RPMI8226 (cell line): Measurements from ENCODE around the gene USP22.
"Not testable (repeated sequence)": the region's sequence is repeated elsewhere in the genome, so short reads cannot be mapped to it uniquely, and the experiment has no call there.

Experiments
- DNase-seq: peaks from one replicate; pipeline ENCODE4 v3.0.0-alpha.2; 2015

The USP22 gene

GRCh38 chr17:20983359-20983637 lies 59.5 kb downstream of the USP22 start:
- DNase-seq = no peak

GRCh38 chr17:20982589-20983358 lies 60.0 kb downstream of the USP22 start:
- no peak for DNase-seq

- DNase-seq = peak; percentile 88
Observed at GRCh38 chr17:20981046-20981920, 61.5 kb downstream of the USP22 start.

GRCh38 chr17:20979792-20980083 lies 63.1 kb downstream of the USP22 start:
- no peak for DNase-seq

GRCh38 chr17:20979007-20979791 lies 63.6 kb downstream of the USP22 start:
- DNase-seq = peak; percentile 32

- not testable (repeated sequence) for DNase-seq
Observed at GRCh38 chr17:20977609-20978253, 65.1 kb downstream of the USP22 start.

GRCh38 chr17:20975566-20975965 lies 67.2 kb downstream of the USP22 start:
- DNase-seq = no peak

GRCh38 chr17:20970329-20970728 lies 72.5 kb downstream of the USP22 start:
- no peak for DNase-seq

- no peak for DNase-seq
Observed at GRCh38 chr17:20968913-20969616, 73.7 kb downstream of the USP22 start.

- no peak for DNase-seq
Observed at GRCh38 chr17:20967776-20968175, 75.0 kb downstream of the USP22 start.

GRCh38 chr17:20966870-20967269 lies 75.9 kb downstream of the USP22 start:
- peak; percentile 88 for DNase-seq

- no peak for DNase-seq
Observed at GRCh38 chr17:20965492-20965891, 77.3 kb downstream of the USP22 start.

- DNase-seq = no peak
Observed at GRCh38 chr17:20961586-20961985, 81.2 kb downstream of the USP22 start.

GRCh38 chr17:20960871-20961270 lies 81.9 kb downstream of the USP22 start:
- DNase-seq = no peak

GRCh38 chr17:20955427-20956323 lies 87.1 kb downstream of the USP22 start:
- DNase-seq = no peak

- no peak for DNase-seq
Observed at GRCh38 chr17:20954794-20955193, 88.0 kb downstream of the USP22 start.

- DNase-seq = peak; percentile 61
Observed at GRCh38 chr17:20952183-20952582, 90.6 kb downstream of the USP22 start.
